Measurements from ENCODE around the gene ENTPD8.

ENTPD8 gene

GRCh38 chr9:137402746-137403145 is 38.4 kb downstream of the ENTPD8 start:
- no peak for ATAC-seq
- TF ChIP-seq TSHZ2 (CRISPR knock-in tag; IDR thresholded peaks at IDR 0.05): no peak
- TF ChIP-seq ZC3H10 (CRISPR knock-in tag; IDR thresholded peaks at IDR 0.05): no peak
- no peak for TF ChIP-seq ZNF70 (CRISPR knock-in tag; IDR thresholded peaks at IDR 0.05)
- no peak for TF ChIP-seq CSDC2 (CRISPR knock-in tag; IDR thresholded peaks at IDR 0.05)

- TF ChIP-seq OSR1 (CRISPR knock-in tag; IDR thresholded peaks at IDR 0.05) (no peak), ZNF8 (CRISPR knock-in tag; IDR thresholded peaks at IDR 0.05) (no peak), ZC3H10 (CRISPR knock-in tag; IDR thresholded peaks at IDR 0.05) (no peak), ISL1 (CRISPR knock-in tag; IDR thresholded peaks at IDR 0.05) (no peak), RARB (CRISPR knock-in tag; IDR thresholded peaks at IDR 0.05) (no peak), POU6F1 (CRISPR knock-in tag; IDR thresholded peaks at IDR 0.05; ENCODE audit: borderline replicate concordance, low read depth) (no peak), GLIS3 (CRISPR knock-in tag; IDR thresholded peaks at IDR 0.05) (no peak), BACH2 (CRISPR knock-in tag; IDR thresholded peaks at IDR 0.05; ENCODE audit: borderline replicate concordance) (no peak), ARNTL (CRISPR knock-in tag; IDR thresholded peaks at IDR 0.05; ENCODE audit: borderline replicate concordance, low read depth) (no peak), TSHZ2 (CRISPR knock-in tag; IDR thresholded peaks at IDR 0.05) (no peak), CSDC2 (CRISPR knock-in tag; IDR thresholded peaks at IDR 0.05) (no peak), TCF4 (CRISPR knock-in tag; IDR thresholded peaks at IDR 0.05; ENCODE audit: borderline replicate concordance) (no peak), PATZ1 (CRISPR knock-in tag; IDR thresholded peaks at IDR 0.05; ENCODE audit: borderline replicate concordance) (no peak), ZFP30 (CRISPR knock-in tag; IDR thresholded peaks at IDR 0.05) (no peak), CSRNP3 (CRISPR knock-in tag; IDR thresholded peaks at IDR 0.05) (no peak), TOX (CRISPR knock-in tag; IDR thresholded peaks at IDR 0.05; ENCODE audit: borderline replicate concordance) (no peak), ZFP3 (CRISPR knock-in tag; IDR thresholded peaks at IDR 0.05) (no peak)
- no peak for ATAC-seq
Measured at GRCh38 chr9:137398561-137399468, 42.3 kb downstream of the ENTPD8 start.

Measured in SK-N-SH treated with all-trans-retinoic acid at 6 μM for 48 hours (cell line).